HG02678 (cell line): Measurements from ENCODE around the gene CIDEB.

Experiments used
- ATAC-seq: cut with Tn5 transposase; IDR thresholded peaks from one replicate; pipeline ENCODE4 v1.9.1; 2021; ENCODE audit warnings: mild to moderate bottlenecking, moderate library complexity; ENCODE audit not compliant: unreplicated experiment

Gene CIDEB

GRCh38 chr14:24271134-24271833 lies 36.5 kb downstream of the CIDEB start, which contains the start of gene RABGGTA:
Gene RABGGTA (minus strand): TSS chr14:24271597. CDS start chr14:24271115, 482 bp downstream.
- ATAC-seq = peak; percentile 89

DNA sequence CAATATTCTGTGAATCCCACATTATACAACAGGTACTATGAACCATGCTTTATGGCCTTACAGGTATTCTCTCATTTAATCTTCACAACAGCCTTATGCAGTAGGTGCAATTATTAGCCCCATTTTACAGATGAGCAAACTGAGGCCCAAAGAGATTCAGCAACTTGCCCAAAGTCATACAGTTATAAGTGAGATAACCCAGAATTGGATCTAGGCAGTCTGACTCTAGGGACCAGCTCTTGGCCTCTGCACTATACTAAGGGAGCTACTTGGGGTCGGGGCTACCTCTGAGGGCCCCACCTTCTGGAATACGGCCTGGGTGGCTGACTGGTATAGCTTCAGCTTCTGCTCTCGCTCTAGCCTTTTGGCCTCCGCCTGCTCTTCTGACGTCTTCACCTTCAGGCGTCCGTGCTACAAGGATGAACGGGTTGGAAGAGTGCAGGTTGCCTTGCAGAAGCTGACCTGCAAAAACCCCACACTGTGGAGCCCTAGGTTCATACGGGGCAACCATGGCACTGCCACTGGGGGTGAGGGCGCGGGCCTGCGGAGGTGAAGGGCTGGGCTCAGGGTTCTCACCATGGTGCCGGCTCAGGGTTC lies 37.1 kb downstream of the CIDEB start:
- ATAC-seq = no peak

DNA sequence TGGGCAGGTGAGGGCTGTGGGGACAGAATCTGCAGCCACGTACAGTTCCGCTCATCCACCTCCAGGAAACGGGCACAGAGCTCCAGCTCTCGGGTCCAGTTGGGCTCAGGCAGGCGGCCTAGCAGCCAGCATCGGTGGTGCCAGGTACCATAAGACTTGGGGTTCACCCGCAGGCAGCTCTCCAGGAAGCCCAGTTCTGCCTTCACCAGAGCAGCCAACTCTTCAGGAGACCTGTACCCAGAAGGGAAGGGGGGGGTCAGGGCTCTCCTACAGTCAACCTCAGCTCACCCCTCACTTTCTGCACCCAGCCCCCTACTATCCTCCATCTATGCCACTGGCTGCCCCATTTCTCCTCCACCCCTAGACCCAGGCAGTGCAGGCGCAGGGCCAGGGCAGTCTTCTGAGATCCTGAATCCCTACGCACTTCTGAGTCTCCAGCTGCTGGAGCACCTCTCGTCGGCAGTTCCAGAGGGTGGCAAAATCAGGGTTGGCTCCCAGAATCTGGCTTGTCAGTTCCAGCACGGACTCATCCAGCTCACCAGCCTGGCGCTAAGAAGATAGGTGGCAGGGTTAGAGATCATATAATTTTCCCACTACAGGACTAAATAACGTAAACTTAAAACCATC lies 37.8 kb downstream of the CIDEB start:
- no peak for ATAC-seq

DNA sequence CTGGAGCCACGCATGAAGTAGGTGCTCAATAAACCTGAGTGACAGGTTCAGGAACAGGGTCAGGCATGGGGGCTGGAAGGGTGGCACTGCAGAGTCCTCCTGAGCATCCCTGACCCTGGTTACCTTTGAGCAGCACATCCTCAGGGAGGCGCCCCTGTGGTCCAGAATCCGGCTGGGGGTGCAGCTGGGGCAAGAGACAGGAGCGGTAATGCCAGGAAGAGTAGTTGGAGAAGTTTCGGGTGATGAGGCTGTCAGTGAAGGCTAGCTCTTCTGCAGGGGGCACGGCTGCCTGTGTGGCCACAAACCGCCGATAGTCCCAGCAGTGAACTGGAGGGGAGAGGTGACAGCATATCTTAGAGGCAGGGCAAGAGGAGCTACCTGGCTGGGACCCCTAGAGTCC lies 38.4 kb downstream of the CIDEB start:
- no peak for ATAC-seq

- ATAC-seq = no peak
Observed at GRCh38 chr14:24268225-24268624, 39.6 kb downstream of the CIDEB start.

DNA sequence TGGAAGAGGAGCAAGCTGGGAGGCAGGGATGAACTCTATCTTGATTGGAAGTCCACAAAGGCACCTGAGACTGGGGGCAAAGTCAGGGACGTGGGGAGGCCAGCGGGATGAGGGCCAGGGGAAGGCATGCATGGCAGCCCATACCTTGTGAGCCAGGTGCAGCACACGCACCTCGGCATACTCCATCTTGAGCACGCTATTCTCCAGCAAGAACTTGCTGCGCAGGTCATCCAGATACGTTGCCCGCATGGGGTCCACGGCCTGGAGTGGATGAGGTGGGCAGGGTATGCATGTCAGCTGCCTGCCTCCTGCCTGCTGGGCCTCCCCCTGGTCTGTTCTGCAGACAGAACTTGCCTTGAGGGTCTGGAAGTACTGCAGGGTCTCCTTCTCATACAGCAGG lies 40.3 kb downstream of the CIDEB start:
- no peak for ATAC-seq

DNA sequence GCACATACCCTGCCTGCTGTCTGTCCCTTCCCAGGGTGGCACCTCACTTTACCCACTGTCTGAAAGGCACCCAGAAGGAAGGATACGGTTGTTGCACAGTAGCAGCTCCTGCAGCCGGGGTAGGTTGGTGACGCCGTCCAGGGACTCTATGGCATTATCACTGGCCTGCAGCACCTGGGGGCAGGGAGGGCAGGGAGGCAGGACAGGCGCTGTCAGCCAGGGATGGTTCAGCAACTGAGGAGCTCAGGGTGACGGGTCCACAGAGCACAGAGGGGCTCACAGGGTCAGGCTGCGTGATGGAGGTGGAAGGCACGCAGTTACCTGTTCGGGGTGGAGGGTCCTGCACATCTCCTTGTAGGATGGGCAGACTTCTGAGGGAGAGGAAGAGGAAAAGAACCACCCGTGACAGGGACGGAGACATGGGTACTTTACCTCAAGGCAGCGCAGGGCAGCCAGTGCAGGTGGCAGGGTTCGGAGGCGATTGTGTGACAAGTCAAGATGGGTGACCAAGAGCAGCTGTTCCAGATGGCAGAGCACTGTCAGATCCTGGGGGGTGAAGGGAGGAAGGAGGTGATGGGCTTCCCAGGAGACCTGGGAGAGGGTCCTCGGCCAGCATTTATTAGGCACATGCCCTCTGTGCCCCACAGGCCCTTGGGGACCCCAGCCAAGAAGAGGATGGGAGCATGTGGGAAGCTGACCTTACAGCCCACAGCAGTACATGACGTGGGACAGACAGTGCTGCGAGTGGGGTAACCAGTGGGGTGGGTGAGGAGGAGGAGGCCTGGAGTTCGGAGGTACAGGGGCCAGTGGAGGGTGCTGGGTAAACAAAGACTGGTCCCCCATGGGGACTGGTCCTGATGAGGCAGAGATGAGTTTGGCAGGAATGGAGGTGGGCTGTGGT lies 41.2 kb downstream of the CIDEB start:
- no peak for ATAC-seq

GRCh38 chr14:24264298-24264697 lies 43.5 kb downstream of the CIDEB start:
- ATAC-seq = no peak

DNA sequence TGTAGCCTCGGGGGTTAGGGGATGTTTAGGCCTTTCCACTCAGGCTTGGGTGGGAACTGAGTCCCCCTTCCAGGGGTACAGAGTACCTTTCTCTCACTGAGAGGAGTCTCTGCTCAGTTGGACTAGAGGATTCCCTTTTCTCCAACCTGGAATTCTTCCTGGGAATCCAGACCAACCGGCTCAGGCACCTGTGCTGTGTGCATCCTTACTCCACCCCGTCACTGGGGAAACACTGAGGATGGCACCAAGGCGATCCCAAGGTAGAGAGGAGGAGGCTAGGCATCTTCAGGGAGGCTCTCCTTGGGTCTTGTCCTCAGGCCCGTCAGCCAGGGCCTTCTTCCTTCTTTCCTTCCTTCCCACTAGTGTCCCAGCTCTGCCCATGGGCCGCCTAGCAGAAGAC lies 43.9 kb downstream of the CIDEB start:
- no peak for ATAC-seq

DNA sequence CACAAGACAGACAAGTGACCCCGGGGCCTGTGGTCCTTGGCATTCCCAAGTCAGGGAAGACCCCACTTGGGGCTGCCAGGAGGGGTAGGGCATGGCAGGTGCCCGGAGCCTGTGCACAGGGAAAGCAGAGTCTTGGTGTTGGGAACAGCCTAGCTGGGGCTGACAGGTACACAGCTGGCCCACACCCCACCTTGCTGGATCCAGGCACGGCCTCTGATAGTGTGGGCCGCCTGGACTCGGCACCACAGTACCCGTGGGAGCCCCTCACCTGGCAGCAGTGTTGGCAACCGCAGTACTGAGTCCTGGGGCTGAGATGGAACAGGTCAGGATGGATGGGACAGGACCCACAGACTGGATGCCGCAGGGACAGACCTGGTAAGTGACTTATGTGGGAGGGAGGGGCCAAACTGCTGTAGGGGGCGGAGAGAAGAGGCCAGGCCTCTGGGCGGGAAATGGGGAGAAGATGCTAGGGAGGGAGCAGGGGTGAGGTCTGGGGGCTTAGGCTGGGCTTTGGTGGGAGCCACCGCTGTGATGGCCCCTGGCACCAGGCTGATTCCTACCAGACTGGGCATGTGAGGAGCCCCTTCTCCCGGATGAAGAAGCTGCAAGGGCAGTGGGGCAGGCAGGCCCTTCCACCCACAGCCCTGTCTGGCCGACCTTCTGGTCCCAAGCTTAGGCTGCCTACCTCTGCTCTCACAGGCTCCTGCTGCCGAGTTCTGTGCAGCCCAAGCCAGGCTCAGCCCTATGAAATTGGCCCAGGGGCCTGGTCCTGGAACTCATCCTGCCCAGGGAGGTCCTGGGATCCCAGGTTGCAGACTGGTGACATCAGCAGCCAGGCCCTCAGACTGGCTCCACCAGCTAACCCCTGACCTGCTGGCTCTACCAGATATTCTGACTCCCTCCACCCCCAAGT lies 44.7 kb downstream of the CIDEB start, which contains the start of gene TGM1:
Gene TGM1, minus strand, starts transcription at position 357 of the 913 bp plus-strand sequence. CDS start 825 bp downstream, outside the sequence.
- ATAC-seq = no peak

DNA sequence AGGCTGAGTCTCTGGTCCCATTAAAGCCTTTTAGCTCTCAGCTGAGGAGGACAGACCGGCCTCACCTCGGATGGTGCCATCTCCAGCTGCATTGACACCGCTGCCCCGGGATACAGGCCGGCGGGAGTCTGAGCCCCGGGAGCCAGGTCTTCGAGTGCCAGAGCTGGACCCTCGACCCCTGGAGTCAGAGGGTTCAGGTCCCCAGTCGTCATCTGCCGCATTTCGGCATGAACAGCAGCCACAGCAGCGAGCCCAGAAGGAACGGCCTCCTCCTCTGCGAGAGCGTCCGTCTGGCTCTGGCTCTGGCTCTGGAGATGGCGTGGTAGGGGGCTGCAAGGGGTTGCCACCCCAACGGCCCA lies 45.8 kb downstream of the CIDEB start:
- no peak for ATAC-seq

- ATAC-seq = no peak
Observed at GRCh38 chr14:24261256-24261968, 46.4 kb downstream of the CIDEB start.

DNA sequence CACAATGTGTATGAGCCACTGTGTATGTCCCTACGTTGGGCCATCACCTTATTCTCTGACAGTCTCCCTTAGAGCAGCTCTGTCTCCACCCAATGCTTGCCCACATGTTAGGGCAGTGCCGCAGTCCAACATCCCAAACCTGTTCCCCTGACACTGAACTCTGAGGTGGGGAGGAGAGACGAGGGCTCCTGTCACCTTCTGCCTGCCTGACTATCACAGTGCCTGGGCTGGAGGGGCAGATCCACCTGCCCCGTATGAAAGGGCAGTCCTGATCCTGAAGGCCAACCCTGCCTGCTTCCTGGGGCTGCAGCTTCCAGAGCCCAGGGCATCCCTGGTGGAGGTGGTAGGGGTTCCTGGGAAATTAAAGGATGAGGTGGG lies 47.0 kb downstream of the CIDEB start:
- ATAC-seq = no peak

GRCh38 chr14:24260026-24260779 lies 47.6 kb downstream of the CIDEB start:
- ATAC-seq = no peak

- ATAC-seq = no peak
Observed at GRCh38 chr14:24259282-24260025, 48.3 kb downstream of the CIDEB start.

DNA sequence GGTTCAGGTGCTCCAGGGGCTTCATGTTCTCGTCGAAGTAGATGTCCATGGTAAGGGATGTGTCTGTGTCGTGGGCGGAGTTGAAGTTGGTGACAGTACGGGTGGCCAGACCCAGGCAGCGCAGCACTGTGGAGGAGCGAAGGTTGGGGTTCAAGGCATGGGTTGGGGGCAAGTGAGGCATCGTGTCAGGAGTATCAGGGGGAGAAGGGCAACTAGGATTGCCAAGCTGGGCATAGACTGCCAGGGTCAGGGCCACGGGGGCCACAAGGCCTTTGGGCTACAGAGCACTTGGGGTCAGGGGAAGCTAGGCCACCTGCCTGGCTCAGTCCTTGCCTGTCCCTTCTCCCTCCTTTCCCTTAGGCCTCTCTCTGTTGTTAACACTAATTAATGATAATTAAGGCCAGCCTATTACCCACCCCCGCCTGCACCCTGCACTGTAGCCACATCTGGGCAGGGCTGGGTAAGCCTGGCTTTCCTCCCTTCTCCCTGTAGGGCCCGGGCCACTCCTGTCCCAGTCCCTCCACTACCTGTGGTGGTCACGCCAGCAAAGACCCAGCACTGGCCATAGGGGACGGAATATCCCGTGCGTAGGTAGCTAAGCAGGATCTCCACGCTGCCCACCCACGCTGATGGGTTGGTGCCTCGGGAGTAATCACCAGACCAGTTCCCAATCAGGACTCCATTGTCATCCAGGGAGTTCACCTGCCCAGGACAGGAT lies 49.1 kb downstream of the CIDEB start:
- ATAC-seq = no peak

GRCh38 chr14:24258119-24258518 lies 49.7 kb downstream of the CIDEB start:
- no peak for ATAC-seq
